BE2C (cell line): ENCODE measurements around the gene ITLN1.
"Not testable (repeated sequence)": the region's sequence is repeated elsewhere in the genome, so short reads cannot be mapped to it uniquely, and the experiment has no call there.

Experiments used
- DNase-seq: peaks from one replicate; pipeline ENCODE4 v3.0.0-alpha.2; 2020
- H3K27me3 ChIP-seq: fragments of 250-450 bp; sonication (Bioruptor Pico); 2 replicates; pipeline ENCODE4 v1.5.1; 2020; ENCODE audit warnings: mild to moderate bottlenecking
- H3K36me3 ChIP-seq: fragments of 250-450 bp; sonication (Bioruptor Pico); 2 replicates; pipeline ENCODE4 v1.5.1; 2020; ENCODE audit warnings: mild to moderate bottlenecking
- H3K4me1 ChIP-seq: fragments of 250-450 bp; sonication (Bioruptor Pico); 2 replicates; pipeline ENCODE4 v1.5.1; 2020
- H3K4me3 ChIP-seq: 2 replicates; pipeline ENCODE4 v1.5.1; 2011; ENCODE audit warnings: low read depth, low read length
- H3K9me3 ChIP-seq: fragments of 250-450 bp; sonication (Bioruptor Pico); 2 replicates; pipeline ENCODE4 v1.5.1; 2020
- CTCF ChIP-seq: IDR thresholded peaks from 2 replicates; pipeline ENCODE4 v1.5.1; 2012; ENCODE audit warnings: mild to moderate bottlenecking, low read depth, low read length

Gene ITLN1

GRCh38 chr1:160911441-160911840, 26.5 kb upstream of the ITLN1 start:
- Histone ChIP-seq H3K27me3 (peaks cover 7% of the 10 kb centered on the region; the same call in 1 of the 2 replicates), H3K4me3 (no peak overlapping the region), H3K9me3 (no peaks in the 10 kb centered on the region; the same call in 1 of the 2 replicates), H3K36me3 (no peaks in the 10 kb centered on the region), H3K4me1 (no peaks in the 10 kb centered on the region)
- no peak for DNase-seq
- no peak for TF ChIP-seq CTCF

DNA sequence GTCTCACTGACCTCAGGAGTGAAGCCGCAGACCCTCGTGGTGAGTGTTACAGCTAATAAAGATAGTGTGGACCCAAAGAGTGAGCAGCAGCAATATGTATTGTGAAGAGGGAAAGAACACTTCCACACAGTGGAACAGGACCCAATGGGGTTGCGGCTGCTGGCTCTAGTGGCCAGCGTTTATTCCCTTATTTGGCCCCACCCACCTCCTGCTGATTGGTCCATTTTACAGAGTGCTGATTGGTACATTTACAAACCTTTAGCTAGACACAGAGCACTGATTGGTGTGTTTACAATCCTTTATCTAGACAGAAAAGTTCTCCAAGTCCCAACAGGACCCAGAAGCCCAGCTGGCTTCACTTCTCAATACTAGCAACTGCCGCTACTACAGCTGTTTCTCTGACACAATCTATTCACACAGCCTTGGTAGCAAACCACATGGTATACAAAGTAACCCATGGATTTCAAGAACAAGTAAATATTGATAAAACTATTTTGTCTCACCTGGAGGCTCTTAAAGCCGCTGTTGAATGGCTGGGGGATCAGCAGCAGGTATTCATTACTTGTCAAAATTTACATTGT, 25.3 kb upstream of the ITLN1 start:
- Histone ChIP-seq H3K4me3 (no peak overlapping the region), H3K9me3 (no peaks in the 10 kb centered on the region; the same call in 1 of the 2 replicates), H3K36me3 (no peaks in the 10 kb centered on the region), H3K4me1 (no peaks in the 10 kb centered on the region), H3K27me3 (peaks cover 7% of the 10 kb centered on the region; the same call in 1 of the 2 replicates)
- DNase-seq: no peak
- TF ChIP-seq CTCF: no peak

- DNase-seq: no peak
These were observed 23.0 kb upstream of the ITLN1 start for GRCh38 chr1:160907976-160908375.

GRCh38 chr1:160905617-160905989, 20.6 kb upstream of the ITLN1 start:
- Histone ChIP-seq H3K4me3 (no peak overlapping the region), H3K9me3 (no peaks in the 10 kb centered on the region; the same call in 1 of the 2 replicates), H3K4me1 (no peaks in the 10 kb centered on the region), H3K27me3 (no peaks in the 10 kb centered on the region; the same call in 1 of the 2 replicates), H3K36me3 (no peaks in the 10 kb centered on the region)
- TF ChIP-seq CTCF: no peak
- no peak for DNase-seq

More at GRCh38 chr1:160907976-160908375, 23.0 kb upstream of the ITLN1 start:
- no peaks in the 10 kb centered on the region for H3K4me1 ChIP-seq
- no peak for TF ChIP-seq CTCF
- no peak overlapping the region for H3K4me3 ChIP-seq
- H3K9me3 ChIP-seq: no peaks in the 10 kb centered on the region; the same call in 1 of the 2 replicates
- no peaks in the 10 kb centered on the region for H3K36me3 ChIP-seq
- no peaks in the 10 kb centered on the region; the same call in 1 of the 2 replicates for H3K27me3 ChIP-seq

DNA sequence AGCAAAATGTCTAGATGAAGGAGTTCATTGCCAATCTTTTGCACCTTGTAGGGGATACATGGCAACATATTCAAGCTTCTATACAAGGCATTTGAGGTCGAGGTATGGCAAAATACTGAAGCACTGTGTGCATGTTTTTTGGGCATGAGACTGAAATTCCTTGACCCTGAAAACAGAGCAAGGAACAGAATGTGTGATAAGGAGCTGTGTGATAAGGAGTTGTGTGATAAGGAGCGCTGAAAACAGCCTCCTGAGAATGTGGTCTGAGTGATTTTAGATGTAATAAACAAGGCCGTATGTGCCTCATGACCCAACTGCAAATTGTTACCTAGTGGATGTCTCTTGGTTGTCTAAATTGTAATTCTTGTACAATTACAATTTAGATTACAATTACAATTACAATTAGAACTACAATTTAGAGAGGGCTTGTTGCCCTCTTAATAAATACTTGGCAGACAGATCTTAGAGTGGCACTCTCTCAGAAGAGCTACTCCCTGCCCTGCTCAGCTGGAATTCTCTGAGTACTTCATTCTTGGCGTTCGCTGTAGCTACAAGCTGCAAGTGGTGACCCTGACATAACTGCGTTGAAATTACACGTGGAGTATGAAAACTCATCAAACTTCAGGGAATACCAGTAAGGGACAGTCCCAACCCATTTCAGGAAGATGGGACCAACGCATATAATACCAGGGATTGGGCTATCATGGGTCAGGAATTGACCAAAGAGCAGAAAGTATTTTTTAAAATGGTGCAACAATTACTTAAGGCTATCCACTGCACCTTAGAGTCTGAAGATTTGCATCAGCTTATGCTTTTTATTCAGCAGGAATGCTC, 20.0 kb upstream of the ITLN1 start:
- no peaks in the 10 kb centered on the region; the same call in 1 of the 2 replicates for H3K27me3 ChIP-seq
- no peaks in the 10 kb centered on the region for H3K4me1 ChIP-seq
- H3K9me3 ChIP-seq: no peaks in the 10 kb centered on the region; the same call in 1 of the 2 replicates
- H3K4me3 ChIP-seq: no peak overlapping the region
- no peak for TF ChIP-seq CTCF
- DNase-seq: no peak
- H3K36me3 ChIP-seq: no peaks in the 10 kb centered on the region

DNA sequence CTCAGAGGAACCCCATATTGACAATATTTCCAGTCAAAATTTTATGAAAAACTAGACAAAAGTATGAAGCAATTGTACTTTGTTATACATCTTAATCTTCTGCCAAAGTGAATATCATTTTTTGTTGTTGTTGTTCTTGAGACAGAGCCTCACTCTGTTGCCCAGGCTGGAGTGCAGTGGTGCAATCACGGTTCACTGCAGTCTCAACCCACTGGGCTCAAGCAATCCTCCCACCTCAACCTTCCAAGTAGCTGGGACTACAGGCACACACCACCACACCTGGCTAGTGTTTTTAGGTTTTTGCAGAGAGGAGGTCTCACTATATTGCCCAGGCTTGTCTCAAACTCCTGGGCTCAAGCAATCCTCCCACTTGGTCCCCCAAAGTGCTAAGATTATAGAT, 17.3 kb upstream of the ITLN1 start:
- H3K36me3 ChIP-seq, H3K9me3 ChIP-seq, DNase-seq, H3K4me3 ChIP-seq, H3K4me1 ChIP-seq, H3K27me3 ChIP-seq: not testable (repeated sequence)
